ENCODE results near the gene NRXN2. TPM values are rescaled to one million over a fixed set of nuclear protein-coding genes. Genes with fewer than 3 reads are reported as not detected.

The NRXN2 gene
- total RNA-seq, 1 donor: 5.2 TPM

DNA sequence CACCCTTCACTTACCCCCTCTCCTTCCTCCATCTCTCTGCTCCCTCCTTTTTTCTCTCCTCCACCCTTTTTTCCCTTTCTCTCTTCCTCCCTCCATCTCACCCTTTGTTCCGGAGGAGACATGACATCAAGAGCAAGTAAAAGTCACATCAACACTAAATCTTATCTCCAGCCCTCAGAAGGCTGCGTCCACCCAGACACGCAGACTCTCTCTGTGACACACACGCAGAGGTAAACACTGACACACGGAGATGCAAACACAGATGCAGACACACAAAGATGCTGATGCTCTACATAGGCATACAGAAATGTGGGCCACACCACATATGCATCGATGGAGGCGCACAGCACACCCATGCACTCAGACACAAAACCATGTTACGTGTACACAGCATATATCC, 27.0 kb downstream of the NRXN2 start:
- no peak for DNase-seq (ENCODE audit: low read depth)
- no peak overlapping the region for H3K4me3 ChIP-seq (ENCODE audit: low read depth, low read length)
- TF ChIP-seq, protein P1, sequence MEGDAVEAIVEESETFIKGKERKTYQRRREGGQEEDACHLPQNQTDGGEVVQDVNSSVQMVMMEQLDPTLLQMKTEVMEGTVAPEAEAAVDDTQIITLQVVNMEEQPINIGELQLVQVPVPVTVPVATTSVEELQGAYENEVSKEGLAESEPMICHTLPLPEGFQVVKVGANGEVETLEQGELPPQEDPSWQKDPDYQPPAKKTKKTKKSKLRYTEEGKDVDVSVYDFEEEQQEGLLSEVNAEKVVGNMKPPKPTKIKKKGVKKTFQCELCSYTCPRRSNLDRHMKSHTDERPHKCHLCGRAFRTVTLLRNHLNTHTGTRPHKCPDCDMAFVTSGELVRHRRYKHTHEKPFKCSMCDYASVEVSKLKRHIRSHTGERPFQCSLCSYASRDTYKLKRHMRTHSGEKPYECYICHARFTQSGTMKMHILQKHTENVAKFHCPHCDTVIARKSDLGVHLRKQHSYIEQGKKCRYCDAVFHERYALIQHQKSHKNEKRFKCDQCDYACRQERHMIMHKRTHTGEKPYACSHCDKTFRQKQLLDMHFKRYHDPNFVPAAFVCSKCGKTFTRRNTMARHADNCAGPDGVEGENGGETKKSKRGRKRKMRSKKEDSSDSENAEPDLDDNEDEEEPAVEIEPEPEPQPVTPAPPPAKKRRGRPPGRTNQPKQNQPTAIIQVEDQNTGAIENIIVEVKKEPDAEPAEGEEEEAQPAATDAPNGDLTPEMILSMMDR (IDR thresholded peaks at IDR 0.05; ENCODE audit: insufficient read depth, low read depth, low read length): no peak

DNA sequence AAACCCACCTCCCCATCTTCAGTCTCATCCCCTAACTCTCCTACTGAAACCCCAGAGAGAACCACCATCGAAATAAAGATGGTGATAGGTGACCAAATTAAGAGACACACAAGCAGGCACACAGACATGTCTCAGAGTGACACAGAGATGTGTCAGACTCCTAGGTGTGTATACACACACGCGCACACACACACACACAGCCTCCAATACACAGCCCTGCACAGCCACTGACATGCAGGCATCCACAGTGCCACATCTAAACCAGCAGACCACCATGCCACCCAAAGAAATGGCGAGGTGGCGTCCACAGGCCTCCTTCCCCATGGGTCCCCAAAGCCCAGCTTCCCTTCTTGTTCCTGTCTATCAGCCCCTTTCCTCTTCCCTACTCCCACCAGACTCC, 27.4 kb downstream of the NRXN2 start:
- TF ChIP-seq, protein P1 (IDR thresholded peaks at IDR 0.05; ENCODE audit: insufficient read depth, low read depth, low read length): no peak
- no peak for DNase-seq (ENCODE audit: low read depth)
- no peak overlapping the region for H3K4me3 ChIP-seq (ENCODE audit: low read depth, low read length)

DNA sequence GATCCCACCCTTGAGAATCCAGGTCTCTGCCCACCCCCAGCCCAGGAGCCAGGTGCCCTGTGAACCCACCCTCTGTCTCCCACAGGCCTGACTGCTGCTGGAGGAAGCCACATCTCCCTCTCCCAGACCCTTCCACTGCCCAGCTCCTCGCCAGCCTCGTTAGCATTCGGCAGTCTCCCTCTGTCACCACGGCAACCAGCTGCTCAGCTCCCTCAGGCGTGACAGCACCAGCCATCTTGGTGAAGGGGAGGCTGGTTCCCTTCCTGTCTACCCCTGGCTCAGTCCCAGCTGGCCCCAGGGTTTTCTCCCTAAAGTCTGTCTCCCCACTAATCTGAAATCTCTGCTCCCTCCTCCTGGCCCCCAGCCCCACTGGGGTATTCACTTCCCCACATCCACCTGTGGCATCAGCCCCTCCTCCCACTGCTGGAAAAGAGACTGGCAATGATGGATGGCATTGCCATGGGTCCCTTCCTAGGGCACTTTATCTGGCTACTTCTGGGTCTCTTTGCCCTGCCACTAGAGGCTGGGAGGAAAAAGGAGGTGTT, 28.1 kb downstream of the NRXN2 start:
- no peak for DNase-seq (ENCODE audit: low read depth)
- TF ChIP-seq, protein P1 (IDR thresholded peaks at IDR 0.05; ENCODE audit: insufficient read depth, low read depth, low read length): no peak
- no peak overlapping the region for H3K4me3 ChIP-seq (ENCODE audit: low read depth, low read length)

DNA sequence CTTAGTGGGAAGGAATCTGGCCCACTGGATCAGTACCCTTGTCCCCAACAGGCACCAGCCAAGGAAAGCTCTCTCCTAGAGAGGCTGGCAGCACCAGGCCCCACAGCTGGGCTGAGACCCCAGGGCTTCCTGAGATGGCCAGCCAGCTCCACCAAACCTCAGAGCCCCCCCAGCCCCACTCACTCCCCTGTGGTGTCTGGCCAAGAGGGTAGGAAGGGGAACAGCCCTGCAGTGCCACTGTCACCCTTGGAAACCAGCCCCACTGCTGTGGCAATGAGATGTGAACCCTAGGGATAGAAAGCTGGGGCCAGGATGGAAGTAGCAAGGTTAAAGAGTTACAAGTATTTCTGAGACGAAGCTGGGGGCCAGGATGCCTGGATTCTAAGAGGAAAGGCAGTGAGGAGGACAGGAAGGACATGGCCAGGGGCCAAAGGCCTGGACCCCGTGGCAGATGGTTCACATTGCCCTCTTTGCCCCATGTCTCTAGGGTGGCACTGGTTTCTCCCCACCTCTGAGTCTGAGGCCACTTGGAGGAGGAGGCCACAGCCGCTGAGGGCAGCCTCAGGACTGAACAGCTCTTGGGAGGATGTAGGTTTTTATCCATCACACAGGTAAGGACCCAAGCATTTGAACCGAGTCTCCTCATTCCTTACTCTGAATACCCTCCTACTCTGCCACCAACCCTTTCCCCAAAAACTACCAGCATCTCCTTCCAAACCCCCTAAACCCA, 28.8 kb downstream of the NRXN2 start:
- TF ChIP-seq, protein P1 (IDR thresholded peaks at IDR 0.05; ENCODE audit: insufficient read depth, low read depth, low read length): no peak
- DNase-seq (ENCODE audit: low read depth): no peak
- H3K4me3 ChIP-seq (ENCODE audit: low read depth, low read length): no peak overlapping the region

DNA sequence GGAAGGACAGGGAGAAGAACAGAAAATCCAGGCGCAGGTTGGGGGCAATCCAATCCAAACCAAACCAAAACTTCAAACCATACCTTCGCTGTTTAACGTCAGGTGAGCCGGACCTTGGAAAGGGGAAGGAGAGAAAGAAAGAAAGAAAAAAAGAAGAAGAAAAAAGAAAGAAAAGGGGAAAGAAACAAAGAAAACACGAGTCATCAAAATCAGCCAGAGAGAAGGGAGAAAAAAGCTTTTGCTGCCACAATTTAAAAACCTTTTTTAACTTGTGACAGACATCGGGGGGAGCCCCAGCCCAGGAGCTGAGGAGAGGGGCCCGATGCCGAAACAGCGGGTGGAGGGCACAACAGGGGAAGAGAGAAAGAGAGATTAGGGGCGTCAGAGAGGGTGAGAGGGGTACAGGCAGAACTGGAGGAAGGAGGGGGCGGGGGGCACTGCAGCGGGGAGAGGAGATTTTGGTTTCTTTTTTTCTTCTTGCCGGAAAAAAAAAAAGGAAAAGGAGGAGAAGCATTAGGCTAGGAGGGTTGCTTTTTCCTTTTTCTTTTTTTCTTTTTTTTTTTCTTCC, 30.1 kb downstream of the NRXN2 start:
- TF ChIP-seq, protein P1 (IDR thresholded peaks at IDR 0.05; ENCODE audit: insufficient read depth, low read depth, low read length): no peak
- no peak overlapping the region for H3K4me3 ChIP-seq (ENCODE audit: low read depth, low read length)
- no peak for DNase-seq (ENCODE audit: low read depth)

DNA sequence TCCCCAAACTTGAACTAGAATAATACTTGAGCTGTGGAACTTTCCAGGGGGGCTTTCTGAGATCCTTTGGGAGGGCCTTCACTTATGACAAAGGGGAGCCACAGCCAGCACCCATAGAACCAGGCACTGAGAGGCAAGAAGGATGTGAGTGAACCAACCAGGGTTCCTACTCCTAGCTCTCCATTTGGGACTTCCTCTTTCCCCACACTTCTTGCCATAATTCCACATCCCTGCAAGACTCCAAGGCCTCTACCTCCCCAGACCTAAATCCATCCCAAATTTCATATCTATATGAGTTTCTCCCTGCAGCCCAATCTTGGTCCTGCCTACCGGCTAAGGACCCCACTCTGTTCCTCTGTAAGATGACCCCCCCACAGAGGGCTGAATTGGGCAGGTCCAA, 31.5 kb downstream of the NRXN2 start:
- H3K4me3 ChIP-seq (ENCODE audit: low read depth, low read length): no peak overlapping the region
- TF ChIP-seq, protein P1 (IDR thresholded peaks at IDR 0.05; ENCODE audit: insufficient read depth, low read depth, low read length): no peak
- no peak for DNase-seq (ENCODE audit: low read depth)
